GM19023 (cell line): ENCODE measurements around the gene TADA2A.
"Not testable (repeated sequence)": the region's sequence is repeated elsewhere in the genome, so short reads cannot be mapped to it uniquely, and the experiment has no call there.

Experiments
- ATAC-seq: cut with Tn5 transposase; IDR thresholded peaks from one replicate; pipeline ENCODE4 v1.9.1; 2021; ENCODE audit warnings: mild to moderate bottlenecking, moderate library complexity; ENCODE audit not compliant: unreplicated experiment

TADA2A gene

DNA sequence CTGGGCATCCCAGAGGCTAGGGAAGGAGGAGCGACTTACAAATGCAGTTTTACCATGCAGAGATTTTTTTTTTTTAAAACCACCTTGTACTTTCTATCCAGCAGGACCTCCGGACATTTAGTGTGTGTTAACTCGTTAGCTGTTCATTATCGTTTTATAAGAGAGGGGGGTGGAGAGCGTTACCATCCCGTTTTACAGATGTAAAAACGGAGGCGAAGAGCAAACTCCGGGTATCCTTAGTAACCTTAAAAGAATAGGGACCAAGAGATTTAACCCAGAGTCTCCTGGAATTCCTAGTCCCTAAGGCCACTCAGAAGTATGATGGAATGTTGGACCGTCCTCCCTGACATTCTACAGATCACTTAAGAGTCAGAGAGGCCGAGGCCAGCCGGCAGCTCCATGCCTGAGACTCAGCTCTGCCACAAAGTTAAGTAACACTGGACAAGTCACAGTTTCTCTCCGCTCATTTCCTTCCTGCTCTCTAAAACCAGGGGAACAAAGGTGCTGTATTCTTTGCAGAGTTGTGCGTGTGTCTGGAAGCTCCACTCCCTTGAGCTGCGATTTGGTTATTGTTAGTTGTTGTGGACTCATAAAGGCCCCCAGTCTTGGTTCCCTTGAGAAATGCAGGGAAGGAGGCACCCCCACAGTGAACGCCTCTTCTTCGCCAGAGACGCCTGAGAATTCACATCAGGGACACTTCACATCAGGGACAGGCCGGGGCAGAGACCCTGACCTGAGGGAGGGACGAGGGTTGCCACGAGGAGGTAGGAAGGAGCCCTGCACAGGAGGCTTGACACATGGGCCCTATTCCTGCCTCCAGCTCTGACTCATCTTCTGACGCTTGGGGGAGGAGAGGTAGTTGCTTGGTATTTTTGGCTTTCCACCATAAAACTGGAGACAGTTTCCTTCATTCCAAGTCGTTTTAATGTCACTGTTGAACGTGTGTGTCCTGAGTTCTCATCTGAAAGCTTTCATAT, 84.2 kb downstream of the TADA2A start:
- no peak for ATAC-seq

DNA sequence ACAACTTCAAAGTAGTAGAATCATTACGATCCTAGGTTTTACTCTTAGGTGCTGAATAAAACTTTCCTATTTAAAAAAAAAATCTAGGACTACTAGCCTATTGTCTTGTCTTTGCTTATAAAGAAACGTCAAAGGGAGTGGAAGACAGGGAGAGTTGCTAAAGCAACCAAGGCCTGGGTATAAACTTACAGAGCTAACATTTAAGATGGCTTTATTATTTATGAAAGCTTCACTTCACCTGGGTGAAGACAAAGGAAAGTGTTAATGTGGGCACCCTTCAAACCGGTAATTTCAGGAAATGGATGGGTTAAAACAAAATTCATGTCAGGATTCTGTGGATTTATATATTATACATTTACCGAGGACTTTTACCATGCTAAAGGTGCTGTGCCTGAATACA, 85.5 kb downstream of the TADA2A start:
- no peak for ATAC-seq

DNA sequence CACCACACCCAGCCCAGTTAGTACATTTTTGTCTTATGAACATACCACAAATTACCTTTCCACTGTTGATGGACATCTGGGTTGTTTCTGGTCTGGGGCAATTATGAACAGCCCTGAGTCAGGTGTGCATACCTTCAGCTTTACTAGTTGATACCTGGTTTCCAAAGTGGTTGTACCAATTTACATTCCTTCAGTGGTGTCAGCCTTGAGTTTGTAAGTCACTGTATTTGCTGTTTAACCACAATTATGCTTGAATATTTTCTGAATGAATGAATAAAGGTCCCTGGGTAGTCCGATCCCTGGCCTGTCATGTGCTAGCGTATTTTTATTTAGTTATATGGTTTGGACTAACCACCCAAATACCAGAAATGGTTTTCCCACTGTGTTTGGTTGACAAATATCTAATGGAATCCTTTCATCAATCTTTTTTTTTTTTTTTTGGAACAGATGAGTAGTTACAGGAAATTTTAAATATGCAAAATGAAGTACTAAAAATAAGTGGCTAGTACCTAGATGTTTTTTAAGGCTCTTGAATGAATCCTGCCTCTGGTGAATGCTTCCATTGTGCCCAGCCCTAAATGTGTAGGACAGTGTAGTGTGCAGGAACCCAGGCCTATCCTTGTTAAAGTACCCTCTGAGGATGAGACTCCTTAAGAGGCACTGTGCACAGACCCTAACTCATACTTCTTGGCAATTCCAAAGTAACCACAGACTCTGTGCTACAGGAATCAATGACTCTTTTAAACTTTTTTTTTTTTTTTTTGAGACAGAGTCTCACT, 86.8 kb downstream of the TADA2A start:
- ATAC-seq, result no peak

DNA sequence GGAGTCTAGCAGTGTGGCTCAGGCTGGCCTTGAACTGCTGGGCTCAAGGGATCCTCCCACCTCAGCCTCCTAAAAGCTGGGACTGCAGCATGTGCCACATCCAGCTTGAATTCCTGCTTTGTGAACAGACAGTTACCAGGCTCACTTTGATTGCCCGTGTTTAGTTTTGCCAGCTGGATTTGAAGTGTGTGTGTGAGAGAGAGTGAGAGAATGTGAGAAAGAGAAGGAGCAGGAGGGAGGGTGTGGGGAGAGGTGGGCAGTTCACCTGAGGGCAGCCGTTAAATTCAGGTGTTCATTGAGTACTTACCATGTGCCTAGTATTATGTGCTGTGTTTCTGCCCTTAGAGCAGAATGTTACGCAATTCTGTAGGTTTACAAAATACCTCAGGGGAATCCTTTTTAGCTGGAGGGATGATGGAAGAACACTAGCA, 87.7 kb downstream of the TADA2A start:
- no peak for ATAC-seq

DNA sequence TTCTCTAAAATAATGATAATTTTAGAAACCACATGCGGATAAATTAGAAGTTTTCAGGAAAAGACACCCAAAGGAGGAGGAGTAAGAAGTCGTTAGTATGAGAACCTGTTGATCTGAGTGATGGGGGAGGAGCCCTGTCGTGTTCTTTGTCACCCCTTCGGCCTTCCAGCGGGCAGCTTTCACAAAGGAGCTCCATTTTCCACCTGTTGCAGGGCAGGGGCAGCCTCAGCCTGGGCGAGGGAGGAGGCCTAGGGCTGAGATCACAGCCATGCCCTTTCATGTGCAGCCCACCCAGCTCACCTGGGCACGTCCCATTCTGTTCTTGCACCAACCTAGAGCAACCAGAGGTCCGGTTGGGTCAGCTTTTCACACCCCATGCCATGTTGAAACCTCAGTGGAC, 88.3 kb downstream of the TADA2A start:
- ATAC-seq, result no peak

DNA sequence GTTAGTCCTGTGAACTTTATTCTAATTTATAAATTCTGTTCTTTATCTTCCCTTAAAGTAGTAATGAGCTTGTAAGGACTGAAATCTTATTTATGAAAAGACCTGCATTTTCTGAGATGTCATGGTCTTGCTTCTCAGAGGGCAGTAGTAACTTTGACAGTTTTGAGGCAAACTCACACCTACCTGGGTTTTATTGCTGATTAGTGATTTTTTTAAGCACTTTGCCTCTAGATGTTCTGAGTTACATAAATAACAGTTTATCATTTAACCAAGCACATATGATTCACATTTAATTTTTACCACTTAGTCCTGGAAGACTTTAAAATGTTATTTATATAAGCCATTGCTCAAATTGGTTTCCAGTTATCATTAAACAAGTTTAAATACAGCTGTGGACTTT, 93.7 kb downstream of the TADA2A start:
- ATAC-seq, result no peak

DNA sequence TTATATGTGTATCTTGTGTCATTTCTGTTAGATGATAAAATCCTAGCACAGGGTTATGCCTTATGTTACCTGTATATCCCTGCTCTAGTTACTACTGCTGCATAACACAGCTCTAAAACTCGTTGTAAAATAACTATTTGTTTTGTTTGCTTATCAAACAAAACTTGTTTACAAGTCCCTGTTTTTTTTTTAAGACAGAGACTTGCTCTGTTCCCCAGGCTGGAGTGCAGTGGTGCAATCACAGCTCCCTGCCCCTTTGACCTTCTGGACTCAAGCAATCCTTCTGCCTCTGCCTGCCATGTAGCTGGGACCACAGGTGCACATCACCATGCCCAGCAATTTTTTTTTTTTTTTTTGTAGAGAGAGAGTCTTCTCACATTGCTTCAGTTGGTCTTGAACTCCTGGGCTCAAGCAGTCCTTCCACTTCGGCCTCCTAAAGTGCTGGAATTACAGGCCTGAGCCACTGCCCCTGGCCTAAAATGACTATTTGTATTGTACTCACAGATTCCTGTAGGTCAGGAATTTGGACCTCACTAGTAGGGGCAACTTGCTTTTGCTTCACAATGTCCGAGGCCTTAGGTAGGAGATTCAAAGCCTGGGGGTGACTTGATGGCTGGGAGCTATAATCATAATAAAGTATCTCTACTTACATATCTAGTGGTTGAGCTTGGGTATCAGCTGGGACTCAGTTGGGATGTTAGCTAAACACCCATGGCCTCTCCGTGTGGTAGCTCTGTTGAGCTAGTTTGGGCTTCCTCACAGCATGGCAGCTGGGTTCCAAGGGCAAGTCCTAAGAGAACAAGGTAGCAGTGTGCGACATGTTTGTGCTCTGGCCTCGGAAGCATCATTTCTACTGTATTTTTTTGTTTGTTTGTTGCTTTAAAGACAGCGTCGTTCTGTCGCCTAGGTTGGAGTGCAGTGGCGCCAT, 95.6 kb downstream of the TADA2A start:
- ATAC-seq, result no peak

DNA sequence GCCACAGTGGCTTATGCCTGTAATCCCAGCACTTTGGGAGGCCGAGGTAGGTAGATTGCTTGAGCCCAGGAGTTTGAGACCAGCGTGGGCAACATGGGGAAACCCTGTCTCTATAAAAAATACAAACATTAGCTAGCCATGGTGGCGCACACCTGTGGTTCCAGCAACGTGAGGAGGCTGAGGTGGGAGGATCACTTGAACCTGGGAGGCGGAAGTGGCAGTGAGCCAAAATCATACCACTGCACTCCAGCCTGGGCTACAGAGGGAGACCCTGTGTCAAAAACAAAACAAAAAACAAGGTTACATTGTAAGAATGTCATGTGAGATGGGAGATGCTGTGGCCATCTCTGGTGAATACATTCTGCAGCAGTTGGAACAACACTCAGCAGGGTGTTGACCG, 96.5 kb downstream of the TADA2A start:
- ATAC-seq, result no peak

DNA sequence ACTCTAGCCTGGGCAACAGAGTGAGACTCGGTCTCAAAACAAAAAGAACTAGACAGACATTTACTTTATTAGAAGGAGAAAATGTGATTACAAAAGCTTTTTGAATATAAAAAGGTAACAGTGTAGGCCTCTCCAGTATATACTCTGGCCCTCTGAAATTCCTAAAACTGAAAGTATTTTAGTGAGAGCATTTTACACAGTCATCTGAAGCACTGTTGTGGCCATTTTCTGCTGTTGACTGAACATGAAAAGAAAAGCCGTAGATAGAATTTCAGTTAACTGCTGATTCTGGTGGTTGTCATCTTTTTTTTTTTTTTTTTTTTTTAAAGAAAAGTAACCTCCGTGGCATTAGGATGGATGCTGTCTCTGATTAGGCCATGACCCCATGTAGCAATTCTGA, 98.6 kb downstream of the TADA2A start:
- no peak for ATAC-seq

DNA sequence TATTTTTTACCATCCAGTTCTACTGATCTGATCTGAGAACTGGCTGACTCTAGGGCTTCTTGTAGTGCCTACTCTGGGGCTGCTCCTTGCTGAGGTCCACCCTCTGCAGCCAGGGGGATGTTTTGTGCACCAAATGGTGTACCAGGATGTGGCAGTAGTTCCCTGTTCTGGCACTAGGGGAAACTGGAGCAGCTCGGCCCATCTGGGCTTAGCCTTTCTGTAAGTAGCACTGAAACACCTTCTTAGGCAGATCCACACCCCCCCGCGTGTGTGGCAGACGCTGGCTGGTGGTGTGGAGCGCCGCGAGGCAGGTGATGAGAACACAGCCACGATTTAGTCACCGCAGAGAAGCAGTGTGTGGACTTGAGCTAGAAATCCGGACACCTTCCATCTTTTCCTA, 100.0 kb downstream of the TADA2A start:
- ATAC-seq, result no peak

DNA sequence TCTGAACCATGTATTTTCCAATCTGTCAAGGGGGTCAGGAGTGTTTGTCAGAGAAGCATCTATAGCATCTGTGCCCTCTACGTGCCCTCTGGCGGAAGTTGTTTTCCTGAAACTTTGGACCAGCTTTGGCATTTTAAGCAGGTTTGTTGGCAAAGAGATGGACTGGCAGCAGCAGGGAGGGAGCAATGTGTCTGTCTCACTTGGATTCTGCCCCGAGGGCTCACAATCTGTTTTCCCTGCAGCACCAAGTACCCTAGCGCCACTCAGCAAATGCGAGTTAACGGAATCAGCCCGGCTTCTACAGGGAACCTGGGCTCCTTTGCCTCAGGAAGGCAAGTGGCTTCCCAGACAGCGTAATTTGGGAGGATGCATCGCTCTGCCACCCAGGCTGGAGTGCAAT, 100.4 kb downstream of the TADA2A start:
- no peak for ATAC-seq

DNA sequence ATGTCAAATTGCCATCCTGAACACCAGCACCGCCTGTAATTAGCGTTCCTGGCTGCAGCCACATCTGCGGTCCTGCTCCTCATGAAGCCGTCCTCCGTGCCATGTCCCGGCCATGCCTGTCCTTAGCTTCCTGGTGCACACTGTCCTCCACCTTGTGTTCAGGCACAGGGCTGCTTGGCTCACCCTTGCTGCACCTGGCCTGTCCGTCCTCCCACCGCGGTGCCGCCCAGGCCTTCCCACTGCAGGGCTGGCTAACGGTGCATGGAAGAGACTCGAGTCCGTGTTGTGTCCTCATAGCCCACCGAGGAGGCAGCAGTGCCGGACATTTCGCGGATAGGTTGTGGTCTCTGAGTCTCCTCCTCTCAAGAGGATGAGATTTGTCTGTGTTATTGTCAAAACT, 103.4 kb downstream of the TADA2A start:
- no peak for ATAC-seq

DNA sequence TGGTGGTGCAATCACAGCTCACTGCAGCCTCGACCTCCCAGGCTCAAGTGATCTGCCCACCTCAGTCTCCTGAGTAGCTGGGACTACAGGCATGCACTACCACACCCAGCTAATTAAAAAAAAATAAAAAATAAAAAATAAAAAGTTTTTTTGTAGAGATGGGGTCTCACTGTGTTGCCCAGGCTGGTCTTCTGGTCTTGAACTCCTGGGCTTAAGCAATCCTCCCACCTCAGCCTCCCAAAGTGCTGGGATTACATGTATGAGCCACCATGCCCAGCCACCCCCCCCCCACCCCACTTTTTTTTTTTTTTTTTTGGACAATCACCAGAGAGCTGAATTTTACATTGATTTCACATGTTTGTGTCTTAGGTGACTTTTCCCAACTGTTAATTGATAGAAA, 105.0 kb downstream of the TADA2A start:
- ATAC-seq, result not testable (repeated sequence)

DNA sequence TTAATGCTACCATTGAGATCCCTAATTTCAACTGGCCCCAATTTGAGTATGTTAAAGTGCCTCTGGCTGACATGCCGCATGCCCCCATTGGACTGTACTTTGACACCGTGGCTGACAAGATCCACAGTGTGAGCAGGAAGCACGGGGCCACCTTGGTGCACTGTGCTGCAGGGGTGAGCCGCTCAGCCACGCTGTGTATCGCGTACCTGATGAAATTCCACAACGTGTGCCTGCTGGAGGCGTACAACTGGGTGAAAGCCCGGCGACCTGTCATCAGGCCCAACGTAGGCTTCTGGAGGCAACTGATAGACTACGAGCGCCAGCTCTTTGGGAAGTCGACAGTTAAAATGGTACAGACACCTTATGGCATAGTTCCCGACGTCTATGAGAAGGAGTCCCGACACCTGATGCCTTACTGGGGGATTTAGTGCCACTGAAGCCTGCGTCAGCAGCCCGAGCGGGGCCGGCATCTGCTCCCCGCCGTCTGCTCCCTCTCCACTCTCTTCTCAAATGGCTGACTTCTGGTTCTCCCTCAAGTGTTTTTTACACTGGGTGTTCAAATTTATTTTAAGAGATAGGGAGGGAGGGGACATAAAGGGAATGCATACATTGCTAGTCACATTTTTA, 105.9 kb downstream of the TADA2A start:
- no peak for ATAC-seq

DNA sequence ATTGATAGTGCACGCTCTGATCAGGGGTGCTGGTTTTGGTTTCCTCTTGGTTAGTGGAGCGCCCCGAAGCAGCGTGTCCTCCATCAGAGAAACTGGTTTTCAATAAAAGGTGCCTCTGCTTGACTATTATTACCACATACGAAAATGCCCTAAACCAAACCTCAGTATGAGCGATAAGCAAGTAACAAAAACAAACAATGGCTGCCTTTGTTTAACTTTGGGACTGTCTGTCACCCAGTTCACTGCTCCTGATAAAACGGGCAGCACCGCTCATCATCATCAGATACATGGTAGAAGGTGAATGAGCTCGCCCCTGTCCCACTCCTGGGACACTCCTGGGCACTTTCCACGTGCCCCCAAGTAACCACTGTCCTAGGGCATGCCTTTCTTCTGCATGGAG, 107.0 kb downstream of the TADA2A start:
- no peak for ATAC-seq

DNA sequence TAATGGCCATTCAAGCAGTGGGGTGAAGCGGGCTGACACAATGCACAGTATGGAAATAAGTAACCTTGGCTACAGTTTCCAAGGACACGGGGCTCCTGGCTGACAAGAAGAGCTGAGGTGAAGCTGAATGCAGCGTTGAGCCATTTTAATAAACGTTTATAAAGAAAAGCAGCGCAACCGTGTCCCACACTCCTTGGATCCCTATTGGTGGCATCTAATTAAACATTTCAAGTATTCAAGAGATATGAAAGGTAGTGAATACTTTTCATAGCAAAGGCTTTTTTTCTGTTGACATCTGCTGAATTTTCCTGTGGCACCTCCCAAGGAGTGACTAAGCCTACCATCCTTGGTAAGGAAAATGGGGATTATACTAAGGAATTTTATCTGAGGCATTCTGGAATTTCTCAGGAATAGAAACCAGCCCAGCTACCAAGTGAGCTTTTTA, 109.5 kb downstream of the TADA2A start:
- ATAC-seq, result no peak

DNA sequence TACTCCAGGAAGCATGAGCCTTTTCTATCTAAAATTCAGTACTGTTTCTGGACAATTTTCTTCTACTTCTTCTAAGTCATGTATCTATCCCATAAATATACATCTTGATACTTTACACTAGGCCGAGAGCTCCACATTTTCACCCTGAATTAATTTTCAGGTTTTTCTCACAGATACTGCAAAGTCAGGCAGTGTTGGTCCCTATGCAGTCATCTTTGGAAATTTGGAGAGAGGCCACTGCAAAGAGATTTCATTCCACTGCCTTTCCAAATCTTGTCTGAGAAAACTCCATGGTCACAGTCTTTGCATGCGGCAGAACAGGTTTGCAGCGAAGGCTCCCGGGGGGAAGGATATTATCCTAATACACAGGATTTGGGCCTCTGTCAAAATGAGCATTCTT, 111.2 kb downstream of the TADA2A start:
- no peak for ATAC-seq

DNA sequence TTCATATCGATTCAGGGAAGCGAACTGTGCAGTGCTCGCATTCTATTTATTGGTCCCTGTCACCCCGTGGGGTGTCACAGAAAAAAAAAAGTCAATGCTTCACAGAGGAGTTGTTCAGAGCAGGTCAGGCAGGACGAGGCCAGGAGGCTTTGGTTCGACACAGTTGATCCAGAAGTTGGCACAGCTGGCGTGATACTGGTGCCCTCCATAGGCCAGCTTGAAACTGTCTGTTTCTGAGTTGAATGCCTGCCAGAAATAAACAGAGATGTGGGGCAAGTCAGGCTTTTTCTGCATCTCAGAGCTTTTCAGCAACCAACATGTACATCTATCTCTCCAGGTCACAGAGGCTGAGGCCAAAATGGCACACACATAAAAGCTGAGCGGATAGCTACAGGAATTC, 112.1 kb downstream of the TADA2A start:
- ATAC-seq, result no peak

DNA sequence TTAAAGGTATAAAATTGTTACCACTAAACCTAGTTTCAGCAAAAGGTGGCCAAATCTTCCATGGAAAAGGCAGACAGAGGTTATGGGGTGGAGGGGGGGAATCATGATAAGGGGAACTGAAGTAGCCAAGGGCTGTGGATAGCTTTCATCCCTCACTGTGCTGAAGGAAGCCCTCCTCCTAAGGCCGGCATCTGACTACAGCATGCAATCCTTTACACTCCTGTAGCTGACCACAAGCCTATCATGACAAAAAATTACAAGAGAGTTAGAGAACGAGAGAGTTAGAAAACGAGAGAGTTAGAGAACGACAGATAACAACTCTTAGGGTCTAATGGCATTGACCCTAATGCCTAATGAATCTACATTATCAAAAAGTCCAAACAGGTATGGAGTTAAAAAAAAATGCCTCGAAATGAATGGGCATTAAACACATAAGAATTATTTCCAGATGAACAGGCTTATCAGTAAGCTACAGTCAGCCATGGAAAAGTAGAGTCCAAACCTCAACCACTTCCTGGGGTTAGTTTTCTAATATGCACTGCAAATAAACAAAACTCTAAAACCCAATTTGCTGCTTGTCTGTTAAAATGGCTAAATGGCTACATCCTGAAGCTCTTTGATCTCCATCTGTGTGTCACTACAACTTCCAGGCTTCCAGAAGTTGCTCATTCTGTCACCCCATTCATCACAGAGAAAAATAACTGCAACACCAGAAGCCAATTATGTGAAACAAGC, 112.7 kb downstream of the TADA2A start:
- ATAC-seq, result no peak

DNA sequence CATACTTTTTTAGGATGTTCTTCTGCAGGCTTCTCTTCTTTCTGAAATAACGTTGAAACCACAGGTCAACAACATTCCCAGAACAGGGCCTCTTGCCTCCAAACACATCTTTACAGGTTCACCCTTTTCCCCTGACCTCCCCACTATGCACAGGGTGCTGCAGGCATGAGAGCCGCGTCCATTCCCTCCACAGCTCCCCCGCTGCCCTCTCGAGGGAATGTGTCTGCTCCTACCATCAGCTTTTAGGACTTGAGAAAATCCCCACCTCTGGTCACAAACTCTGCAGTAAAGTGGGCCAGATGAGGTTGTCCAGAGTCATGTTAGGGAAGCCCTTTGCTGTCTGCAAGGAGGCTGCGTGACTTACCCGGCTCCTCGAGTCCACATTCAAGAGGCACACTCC, 113.5 kb downstream of the TADA2A start:
- no peak for ATAC-seq
